SKM-1 treated with dmso at 0.1 percent for 144 hours (cell line): ENCODE measurements around the gene PROP1.
"Not testable (repeated sequence)": the region's sequence is repeated elsewhere in the genome, so short reads cannot be mapped to it uniquely, and the experiment has no call there.

ENCODE experiments used
- DNase-seq: peaks from one replicate; lab custom pipeline; 2025; ENCODE audit not compliant: unreplicated experiment; lab: John Stamatoyannopoulos, UW

PROP1 gene

GRCh38 chr5:177995691-177996595, at the start of gene PROP1:
PROP1 (minus strand) TSS chr5:177996242; CDS start chr5:177995933, 309 bp downstream.
- DNase-seq, result no peak

- DNase-seq, result not testable (repeated sequence)
Observed at GRCh38 chr5:178019379-178020030, 23.5 kb upstream of the PROP1 start.

GRCh38 chr5:178012758-178013157, 16.7 kb upstream of the PROP1 start:
- DNase-seq, result not testable (repeated sequence)

GRCh38 chr5:178011816-178012554, 15.9 kb upstream of the PROP1 start:
- not testable (repeated sequence) for DNase-seq

GRCh38 chr5:178007272-178007671, 11.2 kb upstream of the PROP1 start:
- DNase-seq, result not testable (repeated sequence)

GRCh38 chr5:178006536-178007231, 10.6 kb upstream of the PROP1 start:
- not testable (repeated sequence) for DNase-seq

- DNase-seq, result not testable (repeated sequence)
Observed at GRCh38 chr5:178006181-178006535, 10.1 kb upstream of the PROP1 start.

GRCh38 chr5:177997846-177998245, 1.8 kb upstream of the PROP1 start:
- no peak for DNase-seq

GRCh38 chr5:177997319-177997670, 1.3 kb upstream of the PROP1 start:
- no peak for DNase-seq

- no peak for DNase-seq
Observed at GRCh38 chr5:177996660-177997318, 747 bp upstream of the PROP1 start.

GRCh38 chr5:177994561-177995190, 1.4 kb downstream of the PROP1 start:
- DNase-seq, result no peak

GRCh38 chr5:177994063-177994462, 2.0 kb downstream of the PROP1 start:
- no peak for DNase-seq

GRCh38 chr5:177992466-177992865, 3.6 kb downstream of the PROP1 start:
- DNase-seq, result no peak

GRCh38 chr5:177988989-177989625, 6.9 kb downstream of the PROP1 start:
- DNase-seq, result no peak

- no peak for DNase-seq
Observed at GRCh38 chr5:177987326-177987725, 8.7 kb downstream of the PROP1 start.

GRCh38 chr5:177985430-177986040, 10.5 kb downstream of the PROP1 start:
- no peak for DNase-seq

- no peak for DNase-seq
Observed at GRCh38 chr5:177984584-177985206, 11.3 kb downstream of the PROP1 start.

- no peak for DNase-seq
Observed at GRCh38 chr5:177983763-177984583, 12.1 kb downstream of the PROP1 start.
